Kidney (tissue), 14 donors: Measurements from ENCODE around the gene BABAM2. TPM values are rescaled to one million over a fixed set of nuclear protein-coding genes. Genes with fewer than 3 reads are reported as not detected.

Source experiments
- DNase-seq, 5 donors: peaks; one replicate each; pipeline ENCODE4 v3.0.0-alpha.2; 2013 to 2020
- FAIRE-seq: peaks from 2 replicates; lab custom pipeline; 2012; peaks lifted over from hg19 to GRCh38; lab: Jason Lieb, UNC
- H3K27ac ChIP-seq, 2 donors: one replicate each; pipeline ENCODE4 v1.7.0; 2013; ENCODE audit warnings: low read depth in 2 of 2, low read length in 2 of 2, inconsistent platforms in 1 of 2
- H3K27me3 ChIP-seq: one replicate; pipeline ENCODE4 v1.7.1; 2013; ENCODE audit warnings: low read length, inconsistent platforms; ENCODE audit not compliant: control insufficient read depth, insufficient read depth
- H3K36me3 ChIP-seq, 3 donors: one replicate each; pipeline versions ENCODE4 v1.7.0 to v1.7.1; 2013; ENCODE audit warnings: low read length in 3 of 3, control low read depth in 1 of 3, inconsistent platforms in 1 of 3; ENCODE audit not compliant: insufficient read depth in 3 of 3, control insufficient read depth in 2 of 3
- H3K4me1 ChIP-seq, 3 donors: one replicate each; pipeline versions ENCODE4 v1.7.0 to v1.7.1; 2013; ENCODE audit warnings: low read length in 3 of 3, inconsistent platforms in 1 of 3, low read depth in 1 of 3; ENCODE audit not compliant: control insufficient read depth in 2 of 3, insufficient read depth in 2 of 3
- H3K4me3 ChIP-seq, 3 donors: one replicate each; pipeline versions ENCODE4 v1.7.0 to v1.8.1; 2013; ENCODE audit warnings: low read length in 3 of 3, control low read depth in 1 of 3, inconsistent platforms in 1 of 3
- H3K9ac ChIP-seq, 3 donors: one replicate each; pipeline versions ENCODE4 v1.7.0 to v1.7.1; 2013; ENCODE audit warnings: low read length in 3 of 3, control low read depth in 1 of 3, inconsistent platforms in 1 of 3
- H3K9me3 ChIP-seq, 3 donors: one replicate each; pipeline versions ENCODE4 v1.7.0 to v1.7.1; 2013; ENCODE audit warnings: low read length in 3 of 3, control low read depth in 1 of 3, inconsistent platforms in 1 of 3; ENCODE audit not compliant: control insufficient read depth in 2 of 3, insufficient read depth in 1 of 3
- CTCF ChIP-seq: IDR thresholded peaks from 3 replicates; pipeline ENCODE4 v1.5.1; 2012; ENCODE audit warnings: mild to moderate bottlenecking, moderate library complexity, borderline replicate concordance; ENCODE audit not compliant: insufficient read depth; ENCODE audit errors: extremely low read depth
- intact Hi-C: fragments of 100-400 bp; cut with DNase I; formaldehyde crosslinking; loops from one replicate; pipeline ENCODE4 v1.11.1; 2022
- polyA plus RNA-seq: library from polyadenylated mRNA; stranded (reverse); fragments of 350-450 nt; fragmentation: Illumina TruSeq; extraction: RNeasy Lipid Tissue Mini Kit (QIAGEN cat#74804); gene quantifications from one replicate; pipeline ENCODE4 v1.2.3, GENCODE V29; 2014; ENCODE audit warnings: low read depth, low replicate concordance; ENCODE audit not compliant: insufficient read depth
- total RNA-seq: library from RNA; stranded (reverse); fragmentation: NEBNext Ultra II Directional; extraction: Animal tissue kit (Norgen Biotek cat#: 25700); gene quantifications from one replicate; pipeline ENCODE4 v1.2.1, GENCODE V29; 2021
- donor health status: control.
- donor health status: control.
- donor health status: control.
- donor health status: control.
- donor health status: control.
- donor health status: DM: yes; HTN: yes; CAD: no.
- donor health status: Normal renal cell carcinoma (clear cell type).

The BABAM2 gene
- total and polyA plus RNA-seq, 2 donors from 2014 or later = 68.4 to 74.1 TPM

- Histone ChIP-seq H3K4me3 (no peak overlapping the region), H3K9ac (no peak overlapping the region), H3K4me1 (peaks cover 0 to 3% (median 0%) of the 10 kb centered on the region in 3 donors), H3K36me3 (peaks cover 3 to 15% (median 3%) of the 10 kb centered on the region in 3 donors), H3K27ac (no peak overlapping the region), H3K27me3 (no peaks in the 10 kb centered on the region), H3K9me3 (no peaks in the 10 kb centered on the region)
- FAIRE-seq (no peak), DNase-seq (no peak)
- no peak for TF ChIP-seq CTCF
- intact Hi-C loops = no loop called here
These were observed 7.2 kb downstream of the BABAM2 start for GRCh38 chr2:27897717-27898116.

GRCh38 chr2:27901234-27901633 is 10.7 kb downstream of the BABAM2 start:
- H3K27ac ChIP-seq = no peak overlapping the region
- no peak overlapping the region for H3K4me3 ChIP-seq
- no peak overlapping the region for H3K9ac ChIP-seq
- H3K27me3 ChIP-seq = no peaks in the 10 kb centered on the region
- intact Hi-C loops = no loop called here
- FAIRE-seq = no peak
- peaks cover 0 to 3% (median 0%) of the 10 kb centered on the region in 3 donors for H3K4me1 ChIP-seq
- TF ChIP-seq CTCF = no peak
- no peaks in the 10 kb centered on the region for H3K9me3 ChIP-seq
- peaks cover 3 to 8% (median 3%) of the 10 kb centered on the region in 3 donors for H3K36me3 ChIP-seq
- no peak for DNase-seq

GRCh38 chr2:27902098-27902497 is 11.6 kb downstream of the BABAM2 start:
- TF ChIP-seq CTCF = no peak
- H3K36me3 ChIP-seq = peaks cover 0 to 3% (median 2%) of the 10 kb centered on the region in 3 donors
- intact Hi-C loops = no loop called here
- no peak overlapping the region for H3K27ac ChIP-seq
- no peaks in the 10 kb centered on the region for H3K27me3 ChIP-seq
- no peak overlapping the region for H3K9ac ChIP-seq
- DNase-seq = no peak
- H3K4me1 ChIP-seq = no peaks in the 10 kb centered on the region
- no peak for FAIRE-seq
- no peaks in the 10 kb centered on the region for H3K9me3 ChIP-seq
- no peak overlapping the region for H3K4me3 ChIP-seq

- DNase-seq = no peak
- H3K27ac ChIP-seq = no peak overlapping the region
- H3K27me3 ChIP-seq = no peaks in the 10 kb centered on the region
- TF ChIP-seq CTCF = no peak
- H3K9me3 ChIP-seq = no peaks in the 10 kb centered on the region
- H3K4me1 ChIP-seq = no peaks in the 10 kb centered on the region
- no peak overlapping the region for H3K4me3 ChIP-seq
- intact Hi-C loops = no loop called here
- peaks cover 0 to 3% (median 2%) of the 10 kb centered on the region in 3 donors for H3K36me3 ChIP-seq
- H3K9ac ChIP-seq = no peak overlapping the region
- no peak for FAIRE-seq
These were observed 12.5 kb downstream of the BABAM2 start for GRCh38 chr2:27903018-27903417.
